HG03565 (cell line): Measurements from ENCODE around the gene LACRT.

ENCODE experiments used
- ATAC-seq: cut with Tn5 transposase; IDR thresholded peaks from one replicate; pipeline ENCODE4 v1.9.1; 2021; ENCODE audit warnings: mild to moderate bottlenecking, moderate library complexity; ENCODE audit not compliant: unreplicated experiment

LACRT gene

DNA sequence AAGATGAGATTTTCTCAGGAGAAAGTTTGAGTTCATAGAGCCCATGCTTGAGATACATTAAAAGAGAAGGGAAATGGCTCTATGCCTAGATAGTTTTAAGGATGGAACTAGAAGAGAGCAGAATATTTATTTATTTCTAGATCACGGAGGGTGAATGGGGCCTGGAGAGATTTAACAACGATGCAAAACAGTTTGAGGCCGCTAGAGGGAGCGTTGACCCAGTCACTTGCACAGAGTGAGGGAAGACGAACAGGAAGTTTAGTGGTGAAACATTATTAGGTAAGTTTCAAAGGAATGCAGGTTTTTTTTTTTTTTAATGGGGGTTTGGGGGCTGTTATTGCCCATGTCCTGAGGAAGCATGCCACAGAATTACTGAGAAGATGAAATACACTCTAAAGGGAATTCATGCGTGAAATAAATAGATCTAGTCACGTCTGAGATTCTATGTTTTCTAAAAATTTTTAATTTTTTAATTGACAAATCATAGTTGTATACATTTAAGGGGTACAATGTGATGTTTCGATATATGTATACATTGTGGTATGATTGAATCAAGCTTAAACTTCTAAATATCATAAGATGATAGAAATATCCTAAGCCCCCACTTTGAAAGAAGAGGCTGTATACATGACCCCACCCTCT is 31.4 kb downstream of the LACRT start:
- peak; percentile 93 for ATAC-seq

- no peak for ATAC-seq
These were observed 32.0 kb downstream of the LACRT start for GRCh38 chr12:54602661-54603060.

DNA sequence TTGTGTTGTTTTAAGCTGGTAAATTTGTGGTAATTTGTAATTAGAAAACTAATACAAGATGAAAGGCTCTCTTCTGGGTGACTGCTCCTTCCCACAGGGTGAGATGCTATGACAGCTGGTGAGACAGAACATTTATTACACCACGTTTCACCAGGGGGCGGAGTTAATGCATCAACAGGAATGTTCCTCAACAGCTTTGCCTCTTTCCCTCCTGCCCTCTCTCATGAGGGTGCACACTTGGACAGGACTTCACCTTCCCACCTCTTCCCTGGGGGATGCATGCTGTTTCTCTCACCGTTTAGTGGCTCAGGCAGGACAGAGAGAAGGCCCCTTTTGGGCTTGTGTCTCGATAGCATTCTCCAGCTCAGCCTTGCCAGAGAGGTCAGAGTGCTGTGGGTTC is 32.9 kb downstream of the LACRT start:
- no peak for ATAC-seq

DNA sequence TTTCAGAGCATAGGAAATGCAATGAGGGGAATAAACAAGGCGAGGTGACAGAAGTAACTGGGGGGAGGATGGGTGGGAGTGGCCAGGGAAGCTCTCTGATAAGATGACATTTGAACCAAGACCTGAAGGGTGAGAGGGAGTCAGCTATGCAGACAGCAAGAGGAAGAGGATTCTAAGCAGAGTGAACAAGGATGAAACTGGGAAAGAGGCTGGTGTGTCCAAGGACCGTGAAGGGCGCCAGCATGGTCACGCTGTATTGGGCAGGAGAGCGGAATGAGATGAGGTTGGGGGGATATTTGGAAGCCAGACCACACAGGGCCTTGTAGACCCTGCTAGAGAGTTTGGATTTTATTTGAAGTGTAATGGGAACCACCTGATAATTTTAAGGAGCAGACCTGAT is 35.7 kb downstream of the LACRT start:
- ATAC-seq = no peak

GRCh38 chr12:54596526-54596946 is 38.2 kb downstream of the LACRT start:
- ATAC-seq = no peak

DNA sequence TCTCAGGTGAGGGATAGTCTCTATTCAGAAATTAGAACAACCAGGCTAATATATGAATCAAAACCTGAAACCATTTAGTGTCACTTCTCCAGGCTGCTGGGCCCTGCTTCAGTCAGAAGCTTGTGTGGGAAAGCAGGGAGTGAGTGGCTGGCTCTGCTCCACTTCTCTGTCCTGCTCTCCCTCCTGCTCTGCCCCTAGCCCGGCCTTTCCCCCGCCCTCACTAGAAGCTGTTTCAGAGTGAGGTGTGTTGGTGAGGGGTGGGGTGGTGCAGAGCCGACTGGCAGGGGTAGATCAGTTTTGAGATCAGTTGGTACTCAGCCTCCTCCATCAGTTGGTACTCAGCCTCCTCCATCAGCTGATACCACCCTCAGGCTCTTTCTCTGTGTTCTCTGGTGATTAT is 39.2 kb downstream of the LACRT start:
- ATAC-seq = no peak

GRCh38 chr12:54593725-54594124 is 41.0 kb downstream of the LACRT start:
- ATAC-seq = no peak

GRCh38 chr12:54593135-54593534 is 41.6 kb downstream of the LACRT start:
- ATAC-seq = no peak

DNA sequence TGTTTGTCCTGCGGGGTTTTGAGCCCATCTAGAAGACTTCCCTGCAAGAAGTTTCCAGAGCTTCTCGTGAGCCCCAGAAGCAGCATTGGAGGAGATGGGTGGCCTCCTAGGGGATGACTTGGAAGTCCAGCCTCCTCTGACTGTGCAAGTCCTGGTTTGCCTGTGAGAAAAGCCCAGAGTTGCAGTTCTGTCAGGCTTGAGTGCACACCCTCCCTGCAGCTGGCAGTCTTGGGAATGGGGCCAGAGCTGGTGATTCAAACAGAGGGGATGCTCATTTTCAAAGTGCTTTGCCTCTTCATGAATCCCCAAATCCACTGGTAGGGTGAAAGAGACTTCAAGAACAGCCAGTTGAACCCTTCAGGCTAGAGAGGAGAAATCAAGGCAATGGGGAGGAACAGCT is 42.4 kb downstream of the LACRT start:
- ATAC-seq = no peak

GRCh38 chr12:54590978-54591591 is 43.6 kb downstream of the LACRT start:
- no peak for ATAC-seq

- no peak for ATAC-seq
These were observed 44.7 kb downstream of the LACRT start for GRCh38 chr12:54589964-54590363.

- ATAC-seq = no peak
These were observed 45.8 kb downstream of the LACRT start for GRCh38 chr12:54588890-54589267.

GRCh38 chr12:54588110-54588889 is 46.4 kb downstream of the LACRT start, which contains the start of gene PPP1R1A:
PPP1R1A (minus strand) TSS chr12:54588659; CDS start chr12:54588488, 171 bp downstream.
- ATAC-seq = no peak

DNA sequence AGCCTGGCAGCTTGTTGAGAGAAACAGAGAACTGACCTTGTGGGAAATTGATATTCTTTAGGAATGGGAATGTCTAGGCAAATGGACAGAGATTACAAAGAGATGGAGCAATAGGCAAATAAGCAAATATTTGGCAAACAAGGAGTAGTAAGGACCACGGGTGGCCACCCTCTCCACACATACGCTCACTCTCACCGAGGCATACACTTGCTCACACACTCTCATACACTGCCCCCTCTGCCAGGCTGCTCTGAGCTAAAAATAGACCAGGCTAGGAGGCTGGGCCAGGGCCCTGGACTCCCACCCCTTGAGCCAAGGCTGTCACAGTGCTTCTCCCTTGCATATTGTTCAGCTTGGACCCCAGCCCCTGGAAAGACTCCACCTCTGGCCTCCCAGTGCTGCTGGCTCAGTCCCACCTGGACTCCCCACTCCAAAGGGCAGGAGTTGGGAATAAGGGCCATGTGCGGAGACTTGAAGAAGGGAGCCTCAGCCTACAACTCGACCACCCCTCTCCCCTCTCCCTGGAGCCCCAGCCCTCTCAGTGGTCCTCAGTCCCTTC is 47.3 kb downstream of the LACRT start:
- ATAC-seq = no peak

GRCh38 chr12:54586620-54587019 is 48.1 kb downstream of the LACRT start:
- no peak for ATAC-seq

GRCh38 chr12:54585243-54585642 is 49.5 kb downstream of the LACRT start:
- ATAC-seq = no peak

DNA sequence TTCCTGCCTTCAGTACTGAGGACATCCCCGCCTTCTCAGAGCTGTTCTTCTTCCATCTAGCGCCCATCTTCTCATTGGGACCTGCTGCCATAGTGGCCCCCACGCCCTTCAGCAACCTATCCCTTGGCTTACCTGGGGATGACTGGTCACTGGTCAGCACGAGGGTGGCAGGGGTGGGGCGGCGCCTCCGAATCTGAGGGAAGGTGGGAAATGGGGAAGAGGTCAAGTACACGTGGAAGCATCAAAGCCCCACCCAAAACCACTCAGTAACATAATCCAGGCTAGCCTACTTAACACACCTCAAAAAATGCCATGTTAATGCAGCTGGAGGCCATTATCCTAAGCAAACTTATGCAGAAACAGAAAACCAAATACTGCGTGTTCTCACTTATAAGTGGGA is 50.6 kb downstream of the LACRT start:
- no peak for ATAC-seq

GRCh38 chr12:54583726-54584125 is 51.0 kb downstream of the LACRT start:
- no peak for ATAC-seq

DNA sequence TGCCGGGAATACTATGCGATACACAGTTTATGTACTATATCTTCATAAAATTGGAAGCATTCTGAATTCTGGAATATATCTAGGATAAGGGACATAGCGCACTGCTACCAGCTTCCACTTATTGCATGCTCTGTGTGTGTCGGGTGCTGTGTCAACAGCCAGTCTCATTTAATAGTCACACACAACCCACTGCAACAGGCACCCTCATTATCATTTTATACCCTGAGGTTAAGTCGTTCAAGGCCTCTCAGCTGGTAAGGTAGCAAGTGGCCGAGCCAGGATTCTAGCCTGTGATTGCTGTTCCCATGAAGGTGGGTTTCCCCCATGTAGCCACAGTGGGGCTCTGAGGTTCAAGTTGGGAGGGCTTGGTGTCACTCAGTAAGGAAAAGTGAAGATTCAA is 53.3 kb downstream of the LACRT start:
- no peak for ATAC-seq
